Left ventricle myocardium inferior (tissue), 1 donor: ENCODE measurements around the gene SHISAL1. TPM values are rescaled to one million over a fixed set of nuclear protein-coding genes. Genes with fewer than 3 reads are reported as not detected.

Experiments
- DNase-seq: peaks from one replicate; pipeline ENCODE4 v3.0.0-alpha.2; 2020
- H3K27ac ChIP-seq: fragments of 200-600 bp; replicated peaks from 2 replicates; pipeline ENCODE4 v1.8.0; 2021
- H3K27me3 ChIP-seq: fragments of 200-600 bp; 2 replicates; pipeline ENCODE4 v1.8.0; 2021; ENCODE audit warnings: low read depth
- H3K36me3 ChIP-seq: fragments of 200-600 bp; 2 replicates; pipeline ENCODE4 v1.8.0; 2021
- H3K4me1 ChIP-seq: fragments of 200-600 bp; 2 replicates; pipeline ENCODE4 v1.8.0; 2021
- H3K4me3 ChIP-seq: fragments of 200-600 bp; 2 replicates; pipeline ENCODE4 v1.8.0; 2021; ENCODE audit warnings: mild to moderate bottlenecking, moderate library complexity
- H3K9me3 ChIP-seq: fragments of 200-600 bp; replicated peaks from 2 replicates; pipeline ENCODE4 v1.8.0; 2021
- intact Hi-C: fragments of 100-400 bp; cut with micrococcal nuclease; formaldehyde crosslinking; loops from one replicate; pipeline ENCODE4 v1.11.0; 2022
- total RNA-seq: library from RNA; stranded (reverse); fragmentation: NEBNext Ultra II Directional; extraction: Animal tissue kit (Norgen Biotek cat#: 25700); gene quantifications from one replicate; pipeline ENCODE4 v1.2.1, GENCODE V29; 2021
- TF ChIP-seq, protein P1 (sequence below): fragments of 200-600 bp; IDR thresholded peaks from 2 replicates; pipeline ENCODE4 v1.8.0; 2021; ENCODE audit warnings: antibody characterized with exemption, mild to moderate bottlenecking, borderline replicate concordance
- donor health status: DM: no; HTN: yes; CAD: no; lungs with severe emphysema.

The SHISAL1 gene
- total RNA-seq, 1 donor from 2014 or later = 1.3 TPM

DNA sequence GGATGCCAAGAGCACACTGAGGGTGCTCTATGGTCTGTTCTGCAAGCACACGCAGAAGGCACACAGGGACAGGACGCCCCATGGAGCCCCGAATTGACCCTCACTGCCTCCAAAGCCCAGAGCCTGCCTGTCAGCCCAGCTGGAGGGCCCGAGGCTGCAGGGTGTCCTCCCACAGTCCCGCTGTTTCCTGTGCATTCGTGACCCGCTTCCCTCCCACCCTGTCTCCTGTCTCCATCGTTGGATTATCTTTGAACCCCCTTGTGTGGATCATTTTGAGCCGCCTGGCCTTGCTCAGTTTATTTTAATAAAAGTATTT lies 106.5 kb downstream of the SHISAL1 start:
- intact Hi-C loops = no loop called here

DNA sequence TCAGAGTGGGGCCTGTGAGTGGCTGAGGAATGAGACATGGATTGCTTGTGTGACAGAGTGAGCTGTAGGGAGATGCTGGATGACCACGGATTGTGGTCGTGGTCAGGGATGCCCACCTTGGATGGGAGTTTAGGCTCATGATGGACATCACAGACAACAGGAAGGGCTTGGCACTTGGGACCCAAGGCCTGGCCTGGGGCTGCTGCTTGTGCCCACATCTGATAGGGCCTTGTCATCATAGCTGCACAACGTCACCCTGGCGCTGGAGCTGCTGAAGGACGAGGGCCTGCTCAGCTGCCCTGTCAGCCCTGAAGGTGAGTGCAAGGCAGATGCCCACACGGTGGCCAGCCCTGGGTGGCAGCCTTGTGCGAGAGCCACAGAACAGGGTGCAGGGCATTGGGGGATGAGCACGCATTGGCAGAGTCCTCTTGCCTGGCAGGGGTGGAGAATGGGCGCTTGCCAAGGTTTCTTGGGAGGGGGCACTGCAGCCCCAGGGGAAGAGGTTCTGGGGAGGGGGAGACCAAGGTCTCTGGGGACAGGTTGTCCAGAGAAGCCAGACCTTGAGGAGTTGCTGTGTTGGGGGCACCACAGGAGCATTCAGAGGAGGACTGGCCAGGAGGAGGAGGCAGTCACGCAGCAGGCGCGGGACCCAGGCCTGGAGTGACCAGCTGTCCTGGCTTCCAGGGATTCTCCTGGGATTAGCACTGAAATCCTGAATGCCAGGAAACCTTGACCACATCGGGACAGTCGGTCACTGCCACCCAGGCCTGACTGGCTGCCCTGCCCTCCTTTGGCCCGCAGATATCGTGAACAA lies 107.0 kb downstream of the SHISAL1 start:
- intact Hi-C loops = no loop called here
- peaks cover 44% of the 10 kb centered on the region for H3K27me3 ChIP-seq
- DNase-seq = no peak
- H3K9me3 ChIP-seq = peaks cover 20% of the 10 kb centered on the region
- H3K4me3 ChIP-seq = no peak overlapping the region
- TF ChIP-seq, protein P1, sequence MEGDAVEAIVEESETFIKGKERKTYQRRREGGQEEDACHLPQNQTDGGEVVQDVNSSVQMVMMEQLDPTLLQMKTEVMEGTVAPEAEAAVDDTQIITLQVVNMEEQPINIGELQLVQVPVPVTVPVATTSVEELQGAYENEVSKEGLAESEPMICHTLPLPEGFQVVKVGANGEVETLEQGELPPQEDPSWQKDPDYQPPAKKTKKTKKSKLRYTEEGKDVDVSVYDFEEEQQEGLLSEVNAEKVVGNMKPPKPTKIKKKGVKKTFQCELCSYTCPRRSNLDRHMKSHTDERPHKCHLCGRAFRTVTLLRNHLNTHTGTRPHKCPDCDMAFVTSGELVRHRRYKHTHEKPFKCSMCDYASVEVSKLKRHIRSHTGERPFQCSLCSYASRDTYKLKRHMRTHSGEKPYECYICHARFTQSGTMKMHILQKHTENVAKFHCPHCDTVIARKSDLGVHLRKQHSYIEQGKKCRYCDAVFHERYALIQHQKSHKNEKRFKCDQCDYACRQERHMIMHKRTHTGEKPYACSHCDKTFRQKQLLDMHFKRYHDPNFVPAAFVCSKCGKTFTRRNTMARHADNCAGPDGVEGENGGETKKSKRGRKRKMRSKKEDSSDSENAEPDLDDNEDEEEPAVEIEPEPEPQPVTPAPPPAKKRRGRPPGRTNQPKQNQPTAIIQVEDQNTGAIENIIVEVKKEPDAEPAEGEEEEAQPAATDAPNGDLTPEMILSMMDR = no peak
- peaks cover under 1% of the 10 kb centered on the region for H3K4me1 ChIP-seq
- no peaks in the 10 kb centered on the region for H3K36me3 ChIP-seq
- H3K27ac ChIP-seq = no peak overlapping the region

More for the DNA sequence above, 106.5 kb downstream of the SHISAL1 start:
- DNase-seq = no peak
- Histone ChIP-seq H3K4me1 (no peaks in the 10 kb centered on the region), H3K36me3 (no peaks in the 10 kb centered on the region), H3K4me3 (no peak overlapping the region), H3K27ac (no peak overlapping the region), H3K9me3 (peaks cover 20% of the 10 kb centered on the region), H3K27me3 (peaks cover 39% of the 10 kb centered on the region)
- TF ChIP-seq, protein P1 = no peak

DNA sequence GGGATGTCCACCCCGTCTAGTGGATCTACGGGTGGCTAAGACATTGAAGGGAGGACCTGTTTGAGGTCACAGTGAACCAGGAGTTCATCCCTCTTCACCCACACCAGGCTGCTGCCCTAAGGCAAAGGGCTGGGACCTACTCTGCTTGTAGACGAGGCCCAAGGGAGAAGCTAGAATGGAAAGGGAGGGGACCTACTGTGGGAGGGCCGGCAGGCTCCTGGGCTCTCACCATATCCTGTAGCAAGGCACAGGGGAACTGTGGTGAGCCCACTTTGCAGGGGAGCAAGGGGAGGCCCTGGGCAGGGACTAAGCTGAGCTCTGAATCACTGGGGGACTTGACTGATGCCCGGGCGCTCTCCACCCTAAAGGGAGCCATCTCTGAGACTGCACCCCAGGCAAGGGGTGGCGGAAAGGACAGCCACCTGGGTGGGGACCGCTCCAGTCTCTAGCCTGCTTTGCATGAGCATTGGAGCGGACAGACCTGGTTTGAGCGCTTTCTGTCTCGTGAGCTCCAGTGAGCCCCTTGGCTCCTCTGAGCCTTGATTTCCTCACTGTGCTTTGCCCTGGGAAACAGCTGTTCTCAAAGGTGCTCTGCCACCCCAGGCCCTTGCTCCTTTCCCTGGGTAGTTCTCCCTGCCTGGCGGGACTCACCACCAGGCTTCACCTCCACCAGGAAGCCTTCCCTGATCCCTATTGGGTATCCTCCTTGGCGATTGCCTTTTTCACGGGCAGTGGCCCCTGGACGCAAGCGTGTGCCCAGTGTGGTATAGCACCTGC lies 107.8 kb downstream of the SHISAL1 start:
- Histone ChIP-seq H3K4me3 (no peak overlapping the region), H3K27ac (no peak overlapping the region), H3K4me1 (peaks cover 4% of the 10 kb centered on the region), H3K36me3 (no peaks in the 10 kb centered on the region), H3K27me3 (peaks cover 51% of the 10 kb centered on the region), H3K9me3 (peaks cover 15% of the 10 kb centered on the region)
- no peak for DNase-seq
- intact Hi-C loops = no loop called here
- TF ChIP-seq, protein P1 = no peak

DNA sequence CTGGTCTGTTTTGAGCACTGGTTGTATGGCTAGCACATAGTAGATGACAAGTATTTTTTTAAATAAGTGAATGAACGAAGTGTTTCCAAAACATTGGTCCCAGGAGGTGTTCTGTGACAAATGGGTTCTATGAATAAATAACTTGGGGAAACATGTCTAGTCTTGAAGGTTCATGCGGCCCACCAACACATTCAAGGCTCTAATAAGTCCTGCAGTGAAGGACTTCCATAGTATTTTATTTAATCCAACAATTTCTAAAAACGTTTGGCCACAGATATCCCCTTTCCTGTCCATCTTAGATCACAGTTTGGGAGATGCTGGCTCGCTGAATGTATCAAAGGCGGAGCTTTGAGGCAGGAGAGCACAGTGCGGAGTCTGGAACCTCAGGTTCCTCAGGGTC lies 109.5 kb downstream of the SHISAL1 start:
- no peak overlapping the region for H3K4me3 ChIP-seq
- no peak overlapping the region for H3K27ac ChIP-seq
- peaks cover 4% of the 10 kb centered on the region for H3K4me1 ChIP-seq
- no peak for DNase-seq
- intact Hi-C loops = no loop called here
- H3K27me3 ChIP-seq = peaks cover 54% of the 10 kb centered on the region
- H3K9me3 ChIP-seq = no peaks in the 10 kb centered on the region
- TF ChIP-seq, protein P1 = no peak
- no peaks in the 10 kb centered on the region for H3K36me3 ChIP-seq

DNA sequence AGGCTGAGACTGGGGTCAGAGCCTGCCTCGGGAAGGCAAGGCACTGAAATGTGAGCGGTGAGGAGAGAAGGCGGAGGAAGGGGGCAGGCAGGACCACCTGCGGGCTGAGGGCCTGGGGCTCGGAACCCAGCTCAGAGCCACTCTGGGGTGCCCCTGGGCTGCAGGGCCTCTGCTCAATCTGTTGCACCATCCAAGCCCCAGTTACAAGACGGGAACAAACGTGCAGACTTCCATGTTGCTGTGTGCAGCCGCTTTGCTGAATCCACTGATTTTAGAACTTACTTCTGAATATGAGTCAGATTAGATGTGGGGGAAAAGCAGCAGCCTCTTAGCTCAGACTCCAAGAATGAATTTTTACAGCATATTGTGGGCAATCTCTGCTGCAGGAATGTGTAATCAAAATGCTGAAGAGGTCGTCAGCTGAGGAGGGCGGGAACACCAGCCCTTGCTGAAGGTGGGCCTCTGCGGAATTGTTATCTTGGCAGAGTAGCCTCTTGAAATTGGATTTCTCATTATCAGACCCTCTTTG lies 110.4 kb downstream of the SHISAL1 start:
- intact Hi-C loops = no loop called here

More for the DNA sequence above, 110.4 kb downstream of the SHISAL1 start:
- no peak overlapping the region for H3K4me3 ChIP-seq
- TF ChIP-seq, protein P1 = no peak
- peaks cover 58% of the 10 kb centered on the region for H3K27me3 ChIP-seq
- H3K36me3 ChIP-seq = no peaks in the 10 kb centered on the region
- no peaks in the 10 kb centered on the region for H3K9me3 ChIP-seq
- H3K27ac ChIP-seq = no peak overlapping the region
- H3K4me1 ChIP-seq = peaks cover 4% of the 10 kb centered on the region
- no peak for DNase-seq
